Liver (tissue), 3 donors: ENCODE results near the gene HIPK3.

Experiments
- FOXA1 ChIP-seq: IDR thresholded peaks from 2 replicates; pipeline ENCODE4 v1.6.1; 2016; ENCODE audit warnings: antibody characterized with exemption
- RAD21 ChIP-seq, 2 donors: IDR thresholded peaks; 2 replicates each; pipeline ENCODE4 v1.6.1; 2016; ENCODE audit warnings: antibody characterized with exemption in 2 of 2, mild to moderate bottlenecking in 2 of 2
- TAF1 ChIP-seq: conservative IDR thresholded peaks from 2 replicates; pipeline ENCODE4 v1.6.1; 2016; ENCODE audit warnings: antibody characterized with exemption, mild to moderate bottlenecking
- YY1 ChIP-seq: IDR thresholded peaks from 2 replicates; pipeline ENCODE4 v1.6.1; 2016; ENCODE audit warnings: antibody characterized with exemption, mild to moderate bottlenecking
- TF ChIP-seq, protein P1 (sequence below): IDR thresholded peaks from 2 replicates; pipeline ENCODE4 v1.6.1; 2016; ENCODE audit warnings: antibody characterized with exemption
- TF ChIP-seq, protein P2 (sequence below): fragments of 150-350 bp; IDR thresholded peaks from 2 replicates; pipeline ENCODE4 v1.5.1; 2017; ENCODE audit warnings: improper control_type of control experiment, low read depth, low read length; ENCODE audit not compliant: missing input control
- TF ChIP-seq, protein P3 (sequence below): IDR thresholded peaks from 2 replicates; pipeline ENCODE4 v1.6.1; 2016; ENCODE audit warnings: antibody characterized with exemption
- donor health status: healthy.
- donor health status: healthy.

DNA sequence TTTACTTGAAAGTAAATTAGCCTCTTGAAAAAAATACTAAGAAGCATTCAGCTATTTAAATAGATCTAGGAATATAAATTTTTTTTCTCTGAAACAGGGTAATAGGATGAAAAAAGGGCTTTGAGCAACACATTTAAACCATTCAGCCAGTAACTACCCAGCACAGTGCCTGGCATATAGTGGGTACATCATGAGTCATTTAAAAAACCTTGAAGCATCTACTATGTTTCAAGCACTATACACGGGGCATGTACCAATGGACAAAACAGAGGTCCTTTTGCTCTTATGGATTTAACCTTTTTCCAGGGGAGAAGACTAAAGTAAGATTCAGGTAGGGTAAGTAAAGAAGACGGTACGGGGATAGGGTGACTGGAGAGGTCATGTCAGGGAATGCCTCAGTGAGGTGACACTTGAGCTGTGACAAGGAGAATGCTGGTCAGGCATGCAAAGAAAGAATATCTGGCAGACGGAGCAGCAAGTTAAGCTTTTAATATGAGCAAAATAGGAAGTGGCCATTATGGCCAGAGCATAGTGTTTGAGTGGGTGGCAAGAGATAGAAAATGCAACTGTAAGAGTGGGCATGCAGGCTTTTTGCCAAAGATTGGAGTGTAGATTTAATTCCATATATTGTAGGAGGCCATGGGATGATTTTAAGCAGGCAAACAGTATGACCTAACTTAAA is 101.1 kb downstream of the HIPK3 start:
- TF ChIP-seq RAD21 (IDR thresholded peaks at IDR 0.05) (no peak), TAF1 (no peak), YY1 (no peak), FOXA1 (no peak)
- TF ChIP-seq, protein P1, sequence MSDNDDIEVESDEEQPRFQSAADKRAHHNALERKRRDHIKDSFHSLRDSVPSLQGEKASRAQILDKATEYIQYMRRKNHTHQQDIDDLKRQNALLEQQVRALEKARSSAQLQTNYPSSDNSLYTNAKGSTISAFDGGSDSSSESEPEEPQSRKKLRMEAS: no peak
- TF ChIP-seq, protein P2, sequence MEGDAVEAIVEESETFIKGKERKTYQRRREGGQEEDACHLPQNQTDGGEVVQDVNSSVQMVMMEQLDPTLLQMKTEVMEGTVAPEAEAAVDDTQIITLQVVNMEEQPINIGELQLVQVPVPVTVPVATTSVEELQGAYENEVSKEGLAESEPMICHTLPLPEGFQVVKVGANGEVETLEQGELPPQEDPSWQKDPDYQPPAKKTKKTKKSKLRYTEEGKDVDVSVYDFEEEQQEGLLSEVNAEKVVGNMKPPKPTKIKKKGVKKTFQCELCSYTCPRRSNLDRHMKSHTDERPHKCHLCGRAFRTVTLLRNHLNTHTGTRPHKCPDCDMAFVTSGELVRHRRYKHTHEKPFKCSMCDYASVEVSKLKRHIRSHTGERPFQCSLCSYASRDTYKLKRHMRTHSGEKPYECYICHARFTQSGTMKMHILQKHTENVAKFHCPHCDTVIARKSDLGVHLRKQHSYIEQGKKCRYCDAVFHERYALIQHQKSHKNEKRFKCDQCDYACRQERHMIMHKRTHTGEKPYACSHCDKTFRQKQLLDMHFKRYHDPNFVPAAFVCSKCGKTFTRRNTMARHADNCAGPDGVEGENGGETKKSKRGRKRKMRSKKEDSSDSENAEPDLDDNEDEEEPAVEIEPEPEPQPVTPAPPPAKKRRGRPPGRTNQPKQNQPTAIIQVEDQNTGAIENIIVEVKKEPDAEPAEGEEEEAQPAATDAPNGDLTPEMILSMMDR: no peak
- TF ChIP-seq, protein P3, sequence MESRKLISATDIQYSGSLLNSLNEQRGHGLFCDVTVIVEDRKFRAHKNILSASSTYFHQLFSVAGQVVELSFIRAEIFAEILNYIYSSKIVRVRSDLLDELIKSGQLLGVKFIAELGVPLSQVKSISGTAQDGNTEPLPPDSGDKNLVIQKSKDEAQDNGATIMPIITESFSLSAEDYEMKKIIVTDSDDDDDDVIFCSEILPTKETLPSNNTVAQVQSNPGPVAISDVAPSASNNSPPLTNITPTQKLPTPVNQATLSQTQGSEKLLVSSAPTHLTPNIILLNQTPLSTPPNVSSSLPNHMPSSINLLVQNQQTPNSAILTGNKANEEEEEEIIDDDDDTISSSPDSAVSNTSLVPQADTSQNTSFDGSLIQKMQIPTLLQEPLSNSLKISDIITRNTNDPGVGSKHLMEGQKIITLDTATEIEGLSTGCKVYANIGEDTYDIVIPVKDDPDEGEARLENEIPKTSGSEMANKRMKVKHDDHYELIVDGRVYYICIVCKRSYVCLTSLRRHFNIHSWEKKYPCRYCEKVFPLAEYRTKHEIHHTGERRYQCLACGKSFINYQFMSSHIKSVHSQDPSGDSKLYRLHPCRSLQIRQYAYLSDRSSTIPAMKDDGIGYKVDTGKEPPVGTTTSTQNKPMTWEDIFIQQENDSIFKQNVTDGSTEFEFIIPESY: no peak
